GM19099 (cell line): Measurements from ENCODE around the gene AGAP1.

Experiments
- POLR2A ChIP-seq: IDR thresholded peaks from 3 replicates; pipeline ENCODE4 v1.6.1; 2011; ENCODE audit warnings: low read depth; ENCODE audit not compliant: insufficient read length; ENCODE audit errors: extremely low read depth

Gene AGAP1

GRCh38 chr2:236179236-236180075 lies 685.6 kb downstream of the AGAP1 start:
- TF ChIP-seq POLR2A: no peak

DNA sequence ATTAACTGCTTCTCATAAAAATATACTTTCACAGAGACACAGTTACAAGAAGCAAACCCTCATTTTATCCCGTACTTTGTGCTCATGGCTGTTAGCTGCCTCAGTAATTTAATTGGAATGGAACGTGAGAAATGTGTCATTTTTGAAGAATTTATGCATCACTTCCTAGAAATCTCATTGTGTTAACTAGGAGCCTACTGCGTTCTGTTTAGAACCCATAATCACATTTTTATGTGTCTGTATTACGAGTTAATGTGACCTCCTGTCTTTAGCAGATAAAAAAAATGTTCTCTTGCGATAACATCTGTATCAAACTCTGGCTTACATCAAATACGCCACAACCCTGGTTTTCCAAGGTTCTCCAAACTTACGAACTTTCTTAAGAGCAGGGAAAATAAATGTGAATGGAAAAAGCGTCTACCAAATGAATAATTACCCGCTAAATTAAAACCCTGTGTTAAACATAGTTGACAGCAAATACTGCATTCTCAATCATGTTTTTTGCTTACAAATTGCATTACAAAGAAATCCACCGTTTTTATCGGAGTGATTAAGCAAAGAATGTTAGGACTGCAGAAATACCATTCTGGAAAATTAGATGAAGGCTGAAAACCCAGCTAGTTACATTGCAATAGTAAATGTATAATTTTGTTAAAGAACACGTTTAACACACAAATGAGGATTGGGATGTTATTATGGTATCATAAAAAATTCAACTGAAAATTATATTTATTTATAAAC lies 686.4 kb downstream of the AGAP1 start:
- TF ChIP-seq POLR2A: no peak

DNA sequence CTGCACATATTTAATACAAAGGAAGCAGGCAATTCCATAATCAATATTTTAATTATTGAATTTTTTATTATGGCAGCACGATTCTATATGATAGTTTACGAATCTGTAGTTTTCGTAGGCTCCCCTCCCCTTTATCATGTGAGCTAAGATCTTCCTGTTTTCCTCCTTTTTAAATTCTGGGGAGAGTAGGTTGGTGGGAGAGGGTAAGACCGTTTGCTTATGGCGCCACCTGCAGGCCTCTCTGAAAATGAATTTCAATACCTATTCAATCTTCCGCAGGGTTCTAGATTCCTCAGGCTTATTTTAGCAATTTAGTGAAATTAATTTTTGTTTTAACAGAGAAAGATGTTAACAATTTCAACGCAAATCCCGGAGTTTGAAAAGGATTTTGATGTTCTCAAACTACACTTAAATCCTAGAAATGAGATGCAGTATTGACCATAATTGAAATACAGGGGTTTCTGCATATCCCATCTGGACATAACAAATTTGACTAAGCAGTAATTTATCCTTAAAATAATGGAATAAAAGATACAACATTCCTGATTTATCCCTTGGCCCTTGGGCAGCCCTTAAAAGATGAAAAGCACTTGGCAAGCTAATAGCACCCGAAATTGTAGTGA lies 687.1 kb downstream of the AGAP1 start:
- no peak for TF ChIP-seq POLR2A
